GM19438 (cell line): Measurements from ENCODE around the gene ZFAND2A.
"Not testable (repeated sequence)": the region's sequence is repeated elsewhere in the genome, so short reads cannot be mapped to it uniquely, and the experiment has no call there.

Source experiments
- ATAC-seq: cut with Tn5 transposase; IDR thresholded peaks from one replicate; pipeline ENCODE4 v1.9.1; 2021; ENCODE audit warnings: low read depth; ENCODE audit not compliant: unreplicated experiment

Gene ZFAND2A

GRCh38 chr7:1175967-1176851 is 16.2 kb upstream of the ZFAND2A start:
- peak; percentile 63 for ATAC-seq

GRCh38 chr7:1175597-1175966 is 15.6 kb upstream of the ZFAND2A start:
- ATAC-seq = no peak

DNA sequence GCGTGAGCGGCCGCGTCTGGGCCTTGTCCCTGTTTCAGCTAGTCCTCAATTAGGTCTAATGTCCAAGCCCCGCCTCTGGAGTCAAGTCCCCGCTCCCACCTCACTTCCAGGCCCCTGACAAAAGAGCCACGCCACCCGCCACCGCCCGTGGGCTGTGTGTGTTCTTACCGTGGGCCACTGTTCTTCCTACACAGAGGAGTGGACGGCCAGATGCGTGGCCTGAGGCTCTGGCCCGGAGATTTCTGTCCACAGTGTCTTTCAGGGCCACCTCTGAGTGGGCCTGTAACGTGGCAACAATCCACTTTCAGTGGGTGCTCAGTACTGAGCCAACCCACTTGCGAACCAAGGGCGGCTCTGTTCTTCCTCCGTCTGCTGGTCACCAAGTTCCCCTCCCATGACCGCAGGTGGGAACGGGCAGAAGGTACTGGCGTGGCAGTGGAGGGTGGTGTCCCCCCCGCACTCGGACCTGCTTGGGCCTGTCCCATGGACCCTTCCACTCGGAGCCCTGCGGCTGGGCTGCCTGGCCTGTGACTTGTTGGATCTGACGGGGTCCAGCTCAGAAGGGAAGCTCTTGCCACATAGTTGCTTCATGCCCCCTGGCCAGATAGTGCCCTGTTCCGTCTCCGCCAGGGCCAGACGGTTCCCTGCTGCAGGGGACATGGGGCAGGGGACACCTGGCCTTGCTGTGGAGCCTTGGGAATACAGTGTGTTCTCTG is 15.0 kb upstream of the ZFAND2A start:
- ATAC-seq = no peak

- ATAC-seq = no peak
Measured at GRCh38 chr7:1174002-1174401, 14.0 kb upstream of the ZFAND2A start.

DNA sequence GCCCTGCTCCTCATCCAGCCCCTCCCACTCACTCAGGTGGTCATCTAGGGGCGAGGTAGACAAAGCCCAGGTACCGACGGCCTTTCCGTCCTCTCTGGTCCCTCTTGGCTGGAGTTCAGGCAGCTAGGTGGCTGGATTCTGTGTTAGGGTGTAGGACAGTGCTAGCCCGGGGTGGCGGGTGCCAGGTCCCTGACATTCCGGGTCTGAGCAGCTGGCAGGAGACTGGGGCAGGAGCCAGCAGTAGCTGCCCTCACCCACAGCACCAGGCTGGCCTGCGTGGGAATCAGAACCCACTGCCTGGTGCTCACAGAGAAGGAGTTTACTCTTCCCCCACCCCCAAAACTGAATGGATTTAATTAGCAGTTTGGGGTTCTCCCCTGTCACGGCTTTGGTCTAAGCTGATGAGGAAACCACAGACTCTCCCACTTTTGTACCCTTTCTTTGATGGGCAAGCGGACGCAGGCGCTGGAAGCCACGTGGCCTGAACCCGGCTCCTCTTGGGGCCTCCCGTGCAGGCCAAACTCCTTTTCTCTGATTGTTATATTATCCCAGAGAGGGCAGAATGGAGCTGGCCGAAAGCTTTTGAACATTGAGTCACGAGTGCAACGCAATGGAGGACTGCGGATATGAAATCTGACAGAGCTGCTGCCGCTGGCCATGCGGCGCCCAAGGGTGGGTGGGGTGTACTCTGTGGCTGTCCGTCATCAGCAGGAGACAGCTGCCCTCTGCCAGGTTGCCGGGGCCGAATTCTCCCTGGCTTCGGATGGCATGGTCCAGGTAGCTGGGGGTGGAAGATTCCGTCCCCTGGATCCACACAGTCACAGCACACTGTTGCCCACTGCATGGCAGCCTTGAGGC is 12.9 kb upstream of the ZFAND2A start:
- no peak for ATAC-seq

DNA sequence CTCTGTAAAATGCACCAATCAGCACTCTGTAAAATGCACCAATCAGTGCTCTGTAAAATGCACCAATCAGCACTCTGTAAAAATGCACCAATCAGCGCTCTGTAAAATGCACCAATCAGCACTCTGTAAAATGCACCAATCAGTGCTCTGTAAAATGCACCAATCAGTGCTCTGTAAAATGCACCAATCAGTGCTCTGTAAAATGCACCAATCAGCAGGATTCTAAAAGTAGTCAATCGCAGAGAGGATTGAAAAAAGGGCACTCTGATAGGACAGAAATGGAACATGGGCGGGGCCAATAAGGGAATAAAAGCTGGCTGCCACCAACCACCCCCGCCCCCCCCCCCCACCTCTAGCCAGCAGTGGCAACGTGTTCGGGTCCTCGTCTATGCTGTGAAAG is 11.5 kb upstream of the ZFAND2A start:
- ATAC-seq = not testable (repeated sequence)

DNA sequence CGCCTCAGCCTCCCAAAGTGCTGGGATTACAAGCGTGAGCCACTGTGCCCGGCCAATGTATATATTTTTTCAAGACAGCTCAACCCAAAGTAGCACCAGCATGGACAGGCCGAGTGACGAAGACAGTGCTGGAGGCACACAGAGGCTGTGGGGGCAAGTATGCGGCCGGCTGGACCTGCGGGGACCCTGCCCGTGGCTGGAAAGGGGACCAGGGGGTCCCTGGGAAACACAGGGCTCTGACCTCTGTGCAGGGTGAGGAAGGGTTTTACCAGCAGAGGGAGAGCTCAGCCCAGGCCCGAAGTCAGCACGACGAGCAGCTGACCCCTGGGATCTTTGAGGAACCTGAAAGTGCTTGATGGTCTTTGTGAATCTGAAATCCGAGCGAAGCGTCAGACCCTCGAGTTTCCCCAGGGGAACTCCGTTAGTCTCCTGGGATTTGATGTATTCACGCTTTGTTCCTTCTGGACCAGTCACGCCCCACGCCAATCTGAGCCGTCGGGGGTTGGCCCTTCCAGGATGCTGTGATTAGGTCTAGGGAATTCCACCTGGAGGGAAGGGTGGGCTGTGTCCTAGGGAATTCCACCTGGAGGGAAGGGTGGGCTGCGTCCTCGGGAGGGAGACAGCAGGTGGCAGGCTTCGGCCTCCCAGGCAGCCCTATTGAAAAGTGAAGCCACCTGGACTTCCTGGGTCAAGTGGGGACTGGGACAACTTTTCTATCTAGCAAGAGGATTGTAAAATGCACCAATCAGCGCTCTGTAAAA is 10.9 kb upstream of the ZFAND2A start:
- ATAC-seq = no peak

- ATAC-seq = no peak
Measured at GRCh38 chr7:1169409-1170368, 9.7 kb upstream of the ZFAND2A start.

- no peak for ATAC-seq
Measured at GRCh38 chr7:1168422-1168821, 8.4 kb upstream of the ZFAND2A start.

DNA sequence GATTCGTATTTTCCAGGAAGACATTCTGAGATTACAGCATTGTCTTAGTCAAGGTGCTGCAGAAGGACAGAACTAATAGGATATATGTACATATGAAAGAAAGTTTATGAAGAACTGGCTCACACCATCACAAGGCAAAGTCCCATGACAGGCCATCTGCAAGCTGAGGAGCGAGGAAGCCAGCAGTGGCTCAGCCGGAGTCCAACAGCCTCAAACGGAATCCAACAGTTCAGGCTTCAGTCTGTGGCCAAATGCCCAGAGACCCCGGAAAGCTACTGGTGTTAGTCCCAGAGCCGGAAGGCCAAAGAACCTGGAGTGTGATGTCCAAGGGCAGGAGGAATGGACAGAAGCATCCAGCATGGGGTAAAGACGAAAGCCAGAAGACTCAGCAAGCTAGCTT is 4.4 kb upstream of the ZFAND2A start:
- ATAC-seq = no peak

DNA sequence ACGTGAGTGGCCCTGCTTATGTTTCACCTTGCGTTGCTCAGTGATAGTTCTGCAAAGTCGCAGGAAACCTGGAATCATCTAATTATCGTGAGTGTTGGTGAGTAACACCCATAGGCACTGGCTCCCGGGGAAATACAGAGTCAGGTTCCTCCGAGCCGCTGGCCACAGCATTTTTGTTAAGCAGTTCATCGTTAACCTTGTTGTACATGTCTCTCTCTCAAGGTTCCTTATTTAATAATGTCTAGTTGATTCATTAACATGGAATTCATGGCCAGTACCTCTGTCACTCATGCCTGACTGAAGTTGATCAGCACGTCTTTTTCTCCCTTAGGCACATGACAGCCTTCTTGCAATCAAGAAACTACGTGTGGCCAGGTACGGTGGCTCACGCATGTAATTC is 3.1 kb upstream of the ZFAND2A start:
- no peak for ATAC-seq

- no peak for ATAC-seq
Measured at GRCh38 chr7:1160670-1161021, 650 bp upstream of the ZFAND2A start.

- ATAC-seq = not testable (repeated sequence)
Measured at GRCh38 chr7:1159231-1159630, 765 bp downstream of the ZFAND2A start.

GRCh38 chr7:1158203-1159126 is 1.5 kb downstream of the ZFAND2A start:
- no peak for ATAC-seq

DNA sequence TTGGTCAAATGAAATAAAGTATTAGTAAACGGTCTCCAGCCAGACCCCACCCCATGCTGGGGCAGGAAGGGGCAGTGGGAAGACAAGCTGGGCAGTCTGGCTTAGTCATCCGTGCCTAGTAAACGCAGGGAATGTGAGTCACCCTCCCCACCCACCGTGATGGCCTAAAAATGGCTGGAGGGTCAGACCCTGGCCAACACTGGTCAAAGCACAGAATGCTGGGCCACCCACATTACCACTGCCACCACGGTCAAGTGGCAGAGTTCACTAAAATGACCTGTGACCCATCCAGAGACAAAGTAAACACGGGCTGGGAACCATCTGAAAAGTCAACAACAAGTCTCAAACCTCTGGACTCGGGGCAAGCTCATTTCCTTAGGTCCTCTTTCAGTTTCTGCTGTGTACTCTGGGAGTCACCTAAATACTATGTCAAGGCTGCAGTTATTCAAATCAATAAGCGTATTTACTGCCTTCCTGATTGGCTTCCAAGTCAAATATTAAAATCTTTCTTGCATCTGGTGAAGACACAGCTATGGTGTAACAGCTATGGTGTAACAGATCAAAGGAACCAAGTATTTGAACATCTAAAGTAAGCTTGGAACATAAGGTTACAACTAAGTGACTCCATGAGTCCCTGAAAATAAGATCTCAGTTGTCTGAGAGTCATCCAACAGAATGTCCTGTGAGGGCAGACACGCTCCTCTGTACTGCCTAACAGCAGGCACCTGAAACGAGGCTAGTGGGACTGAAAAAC is 3.0 kb downstream of the ZFAND2A start:
- no peak for ATAC-seq

- ATAC-seq = not testable (repeated sequence)
Measured at GRCh38 chr7:1155818-1156781, 3.9 kb downstream of the ZFAND2A start.
